ENCODE measurements around the gene TNNT1.

The TNNT1 gene

DNA sequence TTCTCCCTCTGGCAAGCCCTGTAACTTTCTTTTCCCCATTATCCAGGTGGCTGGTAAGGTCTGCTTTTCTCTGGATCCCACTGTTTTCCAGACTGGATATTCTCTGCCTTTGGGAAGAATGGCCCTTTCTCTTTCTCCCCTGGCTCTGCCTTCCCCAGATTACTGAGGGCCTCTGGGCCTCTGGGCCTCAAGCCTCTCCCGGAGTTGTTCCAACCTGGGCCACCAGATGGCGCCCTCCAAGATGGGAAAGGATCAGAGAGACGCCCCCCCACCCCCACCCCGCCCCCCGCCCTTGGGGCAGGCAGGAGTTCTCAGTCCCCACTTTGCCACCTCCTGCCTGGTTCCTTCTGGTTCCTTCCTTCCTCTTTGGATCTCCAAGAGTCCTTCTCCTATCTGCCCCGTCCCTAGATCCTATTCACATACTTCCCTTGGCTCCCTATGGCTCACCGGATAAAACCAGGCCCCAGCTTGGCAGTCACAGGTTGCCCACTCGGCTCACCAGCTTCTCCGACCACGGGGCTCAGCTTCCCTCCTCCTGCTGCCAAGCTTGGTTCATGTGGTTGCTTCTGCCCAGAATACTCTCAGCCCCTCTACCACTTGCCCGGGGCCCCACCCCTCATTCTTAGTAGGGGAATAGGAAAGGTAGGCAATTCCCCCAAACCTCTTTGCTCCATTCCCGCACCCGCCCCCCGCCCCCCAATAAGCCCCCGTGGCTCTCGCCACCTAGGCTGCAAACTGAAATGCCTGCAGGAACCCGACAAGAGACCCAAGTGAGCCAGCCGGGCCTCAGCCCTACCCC is 60.3 kb downstream of the TNNT1 start:
- DNase-seq (ENCODE audit: low read depth) = peak; percentile 41

DNA sequence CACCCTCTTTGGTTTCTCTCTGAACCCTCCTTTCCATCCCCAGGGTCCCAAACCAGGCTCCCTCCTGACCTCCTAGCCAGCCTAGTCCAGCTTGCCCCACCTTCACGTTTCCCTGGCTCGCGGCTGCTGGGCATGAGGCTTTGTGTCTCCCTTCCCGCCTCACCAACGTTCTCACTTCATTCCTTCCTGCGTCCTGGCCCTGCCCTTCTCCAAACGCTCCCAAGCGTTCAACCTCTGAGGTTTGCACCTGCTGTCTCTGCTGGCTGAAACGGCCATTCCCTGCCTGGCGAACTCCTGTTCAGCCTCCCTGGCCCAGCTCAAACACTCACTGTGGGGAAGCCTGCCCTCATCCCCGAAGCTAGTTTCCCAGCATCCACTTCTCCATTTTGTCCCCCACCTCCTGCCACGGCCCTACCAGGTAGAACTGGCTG is 61.0 kb downstream of the TNNT1 start:
- DNase-seq (ENCODE audit: low read depth) = no peak

DNA sequence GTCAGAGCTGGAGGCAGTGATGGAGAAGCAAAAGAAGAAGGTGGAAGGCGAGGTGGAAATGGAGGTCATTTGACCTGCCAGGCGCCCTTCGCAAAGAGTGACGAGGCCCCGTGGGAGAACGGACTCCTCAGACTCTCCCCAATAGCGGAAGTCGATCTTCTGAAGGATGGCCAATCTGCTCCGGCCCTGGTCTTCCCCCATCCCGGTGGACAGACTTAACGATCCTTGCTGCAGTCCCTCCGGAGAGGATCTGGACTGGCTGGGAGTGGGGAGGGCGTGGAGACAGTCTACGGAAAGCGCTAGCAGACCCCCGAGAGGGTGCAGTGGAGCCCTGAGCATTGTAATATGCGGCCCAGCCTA is 61.5 kb downstream of the TNNT1 start:
- no peak for DNase-seq (ENCODE audit: low read depth)

DNA sequence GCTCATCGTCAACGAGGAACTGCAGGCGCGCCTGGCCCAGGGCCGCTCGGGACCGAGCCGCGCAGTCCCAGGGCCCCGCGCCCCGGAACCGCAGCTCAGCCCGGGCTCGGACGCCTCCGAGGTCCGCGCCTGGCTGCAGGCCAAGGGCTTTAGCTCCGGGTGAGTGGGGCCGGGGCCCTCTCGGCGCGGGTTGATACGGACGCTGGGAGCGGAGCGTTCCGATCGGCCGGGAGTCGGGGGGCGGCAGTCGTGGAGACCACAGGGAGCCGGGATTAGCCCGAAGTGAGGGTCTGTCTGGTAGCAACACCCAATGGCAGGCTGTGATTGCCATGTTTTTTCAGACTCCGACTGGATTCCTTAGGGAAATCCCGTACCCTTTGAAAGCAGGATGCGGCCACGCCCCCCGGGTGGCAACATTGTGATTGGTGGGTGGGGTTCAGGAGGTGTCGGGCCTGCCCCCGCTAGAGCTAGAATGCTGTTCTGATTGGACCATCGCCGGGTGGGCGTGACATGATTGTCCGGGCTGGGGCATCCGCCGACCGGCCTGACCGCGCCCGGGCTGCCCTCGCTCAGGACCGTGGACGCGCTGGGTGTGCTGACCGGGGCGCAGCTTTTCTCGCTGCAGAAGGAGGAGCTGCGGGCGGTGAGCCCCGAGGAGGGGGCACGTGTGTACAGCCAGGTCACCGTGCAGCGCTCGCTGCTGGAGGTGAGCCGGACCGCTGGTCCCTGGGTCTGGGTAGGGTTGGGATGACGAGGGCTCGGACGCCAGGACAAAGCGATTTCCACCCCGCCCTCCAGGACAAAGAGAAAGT is 62.1 kb downstream of the TNNT1 start:
- DNase-seq (ENCODE audit: low read depth) = no peak

DNA sequence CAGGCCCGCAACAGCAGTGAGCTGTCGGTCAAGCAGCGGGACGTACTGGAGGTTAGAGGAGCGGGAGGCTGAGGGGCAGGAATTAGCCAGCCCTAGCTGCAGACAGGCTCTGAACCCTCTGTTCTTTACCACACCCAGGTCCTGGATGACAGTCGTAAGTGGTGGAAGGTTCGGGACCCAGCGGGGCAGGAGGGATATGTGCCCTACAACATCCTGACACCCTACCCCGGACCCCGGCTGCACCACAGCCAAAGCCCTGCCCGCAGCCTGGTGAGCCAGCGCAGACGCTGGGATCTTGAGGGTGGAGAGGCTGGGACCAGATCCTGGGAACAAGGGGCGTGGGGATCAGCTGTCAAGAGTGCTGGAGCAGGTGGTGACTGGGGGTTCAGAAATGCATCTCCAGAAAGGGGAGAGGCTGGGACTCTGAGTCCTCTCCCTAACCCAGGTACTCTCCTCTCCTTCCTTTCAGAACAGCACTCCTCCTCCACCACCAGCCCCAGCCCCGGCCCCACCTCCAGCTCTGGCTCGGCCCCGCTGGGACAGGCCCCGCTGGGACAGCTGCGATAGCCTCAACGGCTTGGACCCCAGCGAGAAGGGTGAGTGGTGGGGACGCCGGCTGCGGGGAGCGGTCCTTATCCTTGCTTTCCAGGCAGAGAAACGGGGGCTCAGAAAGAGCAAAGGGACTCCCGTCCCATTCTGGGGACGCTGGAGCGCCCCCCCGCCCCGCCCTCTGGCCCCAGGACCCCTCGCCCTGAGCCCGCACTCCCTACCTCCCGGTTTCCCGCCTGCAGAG is 62.9 kb downstream of the TNNT1 start:
- DNase-seq (ENCODE audit: low read depth) = no peak

DNA sequence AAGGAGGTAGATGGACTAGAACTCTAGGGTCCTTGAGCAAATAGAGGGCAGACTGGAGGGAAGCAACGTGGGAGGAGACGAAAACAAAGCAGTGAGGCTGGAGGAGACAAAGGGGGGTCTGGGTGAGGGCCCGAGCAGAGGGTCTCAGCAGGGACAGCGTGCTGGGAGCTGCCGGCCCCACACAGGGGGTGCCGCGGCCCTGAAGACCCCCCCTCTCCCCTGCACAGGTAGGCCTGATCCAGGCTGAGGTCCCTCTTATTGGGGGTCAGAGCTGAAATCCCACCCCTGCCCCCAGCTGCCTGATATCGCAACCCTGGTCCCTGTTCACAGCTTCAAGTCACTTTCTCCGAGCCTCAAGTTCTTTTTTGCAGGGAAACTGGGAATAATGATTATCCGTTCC is 64.6 kb downstream of the TNNT1 start:
- no peak for DNase-seq (ENCODE audit: low read depth)

DNA sequence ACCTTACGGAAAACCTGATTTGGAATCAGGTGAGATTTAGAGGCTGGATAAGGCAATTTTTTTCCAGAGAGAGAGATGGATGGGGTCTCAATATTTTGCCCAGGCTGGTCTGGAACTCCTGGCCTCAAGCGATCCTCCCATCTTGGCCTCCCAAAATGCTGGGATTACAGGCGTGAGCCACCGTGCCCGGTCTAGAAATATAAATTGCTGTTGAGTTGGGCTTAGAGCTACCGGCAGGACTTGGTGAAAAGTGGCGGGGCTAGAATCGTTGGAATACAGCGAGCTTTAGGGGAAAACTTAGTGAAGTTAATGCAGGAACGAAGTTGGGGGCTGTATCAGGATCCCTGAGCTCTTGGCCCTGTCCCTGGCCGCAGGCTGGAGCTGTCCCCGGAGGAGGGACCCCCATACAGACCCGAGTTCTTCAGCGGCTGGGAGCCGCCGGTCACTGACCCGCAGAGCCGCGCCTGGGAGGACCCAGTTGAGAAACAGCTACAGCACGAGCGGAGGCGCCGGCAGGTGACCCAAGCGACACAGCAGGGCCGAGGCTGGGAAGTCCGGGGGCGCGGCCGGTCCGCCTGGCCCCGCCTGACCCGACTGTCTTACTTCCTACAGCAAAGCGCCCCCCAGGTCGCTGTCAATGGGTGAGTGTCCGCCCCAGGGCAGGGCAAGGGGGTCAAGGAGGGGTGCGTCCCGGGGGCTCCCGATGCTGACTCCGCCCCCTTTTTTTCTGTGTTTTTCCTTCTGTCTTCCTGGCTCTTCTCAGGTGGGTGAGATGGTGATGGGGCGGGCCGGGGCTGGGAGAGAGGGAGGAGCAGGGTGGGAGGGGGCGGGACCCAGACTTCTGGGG is 65.8 kb downstream of the TNNT1 start:
- DNase-seq (ENCODE audit: low read depth) = no peak
